Vagina (tissue), 2 donors: ENCODE data around the gene SPIN1.

ENCODE experiments used
- POLR2A ChIP-seq, 2 donors: fragments of 450-650 bp; IDR thresholded peaks; one replicate each; pipeline ENCODE4 v1.6.1; 2017; ENCODE audit warnings: antibody characterized with exemption in 2 of 2, mild to moderate bottlenecking in 2 of 2, moderate library complexity in 2 of 2
- POLR2AphosphoS5 ChIP-seq, 2 donors: sonication (generic); formaldehyde crosslinking; IDR thresholded peaks; one replicate each; pipeline ENCODE4 v1.9.0; 2017; ENCODE audit warnings: antibody characterized with exemption in 2 of 2, mild to moderate bottlenecking in 2 of 2, low read depth in 1 of 2; ENCODE audit not compliant: insufficient read depth in 1 of 2

- TF ChIP-seq POLR2A (IDR thresholded peaks at IDR 0.05) (no peak), POLR2AphosphoS5 (IDR thresholded peaks at IDR 0.05; ENCODE audit: insufficient read depth in 1 of 2, low read depth in 1 of 2) (no peak)
These were observed 134.8 kb downstream of the SPIN1 start for GRCh38 chr9:88523056-88523455.
